GM18519 (cell line): ENCODE results near the gene PLIN5.

Experiments used
- ATAC-seq: cut with Tn5 transposase; IDR thresholded peaks from one replicate; pipeline ENCODE4 v1.9.1; 2021; ENCODE audit warnings: mild to moderate bottlenecking, moderate library complexity; ENCODE audit not compliant: unreplicated experiment, low FRiP score

PLIN5 gene

GRCh38 chr19:4493929-4494690 is 40.9 kb downstream of the PLIN5 start:
- ATAC-seq = no peak

- ATAC-seq = no peak
Observed at GRCh38 chr19:4493104-4493928, 41.7 kb downstream of the PLIN5 start.

GRCh38 chr19:4492337-4493103 is 42.5 kb downstream of the PLIN5 start:
- ATAC-seq = no peak

- ATAC-seq = no peak
Observed at GRCh38 chr19:4491446-4491845, 43.6 kb downstream of the PLIN5 start.

GRCh38 chr19:4488496-4488895 is 46.5 kb downstream of the PLIN5 start:
- ATAC-seq = no peak

GRCh38 chr19:4487572-4487971 is 47.5 kb downstream of the PLIN5 start:
- no peak for ATAC-seq

GRCh38 chr19:4483385-4483784 is 51.6 kb downstream of the PLIN5 start:
- no peak for ATAC-seq

GRCh38 chr19:4482721-4483364 is 52.2 kb downstream of the PLIN5 start:
- ATAC-seq = no peak

GRCh38 chr19:4477034-4477801 is 57.8 kb downstream of the PLIN5 start:
- ATAC-seq = no peak

GRCh38 chr19:4474514-4475022 is 60.5 kb downstream of the PLIN5 start:
- no peak for ATAC-seq

GRCh38 chr19:4473763-4474513 is 61.1 kb downstream of the PLIN5 start:
- ATAC-seq = no peak

GRCh38 chr19:4473011-4473762 is 61.8 kb downstream of the PLIN5 start:
- ATAC-seq = no peak
